SK-N-MC (cell line): ENCODE measurements around the gene C11orf21.

Experiments used
- EZH2 ChIP-seq: fragments of 200-600 bp; sonication (generic); IDR thresholded peaks from one replicate; pipeline ENCODE4 v1.6.1; 2017; ENCODE audit warnings: antibody characterized with exemption
- FOXP2 ChIP-seq: optimal IDR thresholded peaks from 2 replicates; pipeline ENCODE3; 2011; ENCODE audit warnings: mild to moderate bottlenecking, moderate library complexity; ENCODE audit not compliant: insufficient read depth; ENCODE audit errors: extremely low read length, control extremely low read depth
- POLR2AphosphoS5 ChIP-seq: IDR thresholded peaks from 2 replicates; pipeline ENCODE4 v1.6.1; 2012; ENCODE audit warnings: mild to moderate bottlenecking, low read depth, low read length, borderline replicate concordance

DNA sequence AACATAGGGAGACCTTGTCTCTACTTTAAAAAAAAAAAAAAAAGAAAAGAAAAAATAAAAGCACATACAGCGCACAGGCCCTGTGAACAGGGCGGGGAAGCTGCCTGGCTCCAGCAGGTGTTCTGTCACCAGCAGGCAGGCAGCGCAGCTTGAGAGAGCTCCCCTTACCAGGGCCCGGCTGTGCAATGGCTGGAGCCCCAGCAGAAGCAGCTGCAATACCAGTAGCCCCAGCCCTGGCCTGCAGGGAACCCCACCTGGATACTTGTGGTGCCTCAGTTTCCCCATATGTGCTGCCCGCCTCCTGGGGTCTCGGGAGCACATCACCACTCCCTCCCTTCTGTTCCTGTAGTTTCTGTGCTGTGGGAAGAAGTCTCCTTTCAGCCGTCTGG, 12.4 kb upstream of the C11orf21 start:
- TF ChIP-seq EZH2 (no peak), POLR2AphosphoS5 (no peak), FOXP2 (no peak)
